HS-5 (cell line): ENCODE data around the gene ATP1A4.
A peak's percentile ranks its signal among the peaks of the same experiment; 100 is the strongest.

Experiments
- DNase-seq: peaks from one replicate; pipeline ENCODE4 v3.0.0-alpha.2; 2012; ENCODE audit warnings: low read depth

Gene ATP1A4

DNA sequence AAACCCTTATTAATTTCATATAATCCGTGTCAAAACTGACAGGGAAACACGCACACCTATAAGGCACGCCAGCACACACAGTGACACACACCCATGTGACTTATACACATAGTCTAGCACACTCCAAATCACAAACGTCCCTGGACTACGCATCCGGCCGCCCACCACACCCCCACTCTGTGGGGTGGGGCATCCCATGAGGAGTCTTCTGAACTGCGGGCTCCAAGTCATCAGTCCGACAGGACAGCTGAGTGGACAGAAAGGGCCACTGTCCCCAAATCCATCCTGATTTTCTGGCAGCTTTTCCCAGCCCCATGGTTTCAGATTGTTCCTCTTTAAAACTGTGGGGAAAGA is 54.6 kb downstream of the ATP1A4 start:
- DNase-seq, result peak; percentile 55

DNA sequence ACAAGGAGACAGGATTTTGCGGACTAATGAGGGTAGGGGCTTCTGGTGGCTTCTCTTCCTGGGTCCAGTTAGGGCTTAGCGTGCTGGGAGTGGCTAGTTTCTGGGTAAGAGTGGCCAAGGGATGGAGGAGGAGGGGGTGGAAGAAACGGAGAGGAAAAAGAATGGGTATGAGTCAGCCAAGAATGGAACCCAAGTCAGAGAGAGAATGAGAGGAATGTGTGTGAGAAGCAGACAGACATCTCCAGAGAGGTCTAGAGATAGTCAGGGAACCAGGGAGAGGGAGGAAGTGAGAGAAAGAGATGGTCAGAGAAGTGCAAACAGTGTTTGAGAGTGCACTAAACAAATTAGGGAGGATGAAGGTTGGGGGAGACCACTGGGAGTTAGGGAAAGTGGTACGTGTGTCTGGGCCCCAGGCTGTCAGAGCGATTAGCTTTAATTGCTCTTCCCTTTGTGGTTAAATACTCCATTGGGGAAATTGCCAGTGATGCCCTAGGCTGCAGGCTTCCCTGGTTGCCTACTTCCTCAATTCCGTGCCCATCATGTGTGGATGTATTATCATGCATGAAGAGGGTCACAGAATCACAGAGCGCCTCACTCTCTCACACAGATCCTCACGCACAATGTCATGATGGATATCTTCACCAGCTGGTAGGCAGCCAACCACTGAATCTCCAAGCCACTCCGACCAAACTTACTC is 55.2 kb downstream of the ATP1A4 start:
- DNase-seq, result peak; percentile 75

DNA sequence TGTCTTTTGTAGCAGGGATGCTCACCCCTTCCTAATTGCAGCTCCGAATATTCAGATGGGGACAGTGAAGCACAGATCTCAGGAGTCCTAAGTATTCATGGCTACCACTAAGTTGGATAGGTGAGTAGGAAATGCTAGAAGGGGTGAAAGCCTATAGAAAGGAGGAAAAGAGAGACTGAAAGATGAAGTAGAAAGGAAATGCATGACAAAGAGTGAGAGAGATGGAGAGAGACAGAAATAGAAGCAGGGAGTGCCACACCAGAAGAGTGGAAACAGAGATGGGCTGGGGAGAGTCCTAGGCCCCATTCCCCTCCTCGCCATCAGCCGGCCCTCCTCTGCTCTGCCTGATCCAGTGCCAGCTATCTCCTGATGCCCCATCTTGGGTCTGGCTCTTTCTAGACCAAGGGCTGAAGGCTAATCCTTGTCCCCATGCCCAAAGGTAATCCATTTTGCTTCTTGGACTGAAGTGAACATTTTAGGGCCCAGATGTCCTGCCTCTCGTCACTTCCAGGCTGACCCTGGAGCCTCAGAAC is 55.8 kb downstream of the ATP1A4 start:
- DNase-seq, result no peak

DNA sequence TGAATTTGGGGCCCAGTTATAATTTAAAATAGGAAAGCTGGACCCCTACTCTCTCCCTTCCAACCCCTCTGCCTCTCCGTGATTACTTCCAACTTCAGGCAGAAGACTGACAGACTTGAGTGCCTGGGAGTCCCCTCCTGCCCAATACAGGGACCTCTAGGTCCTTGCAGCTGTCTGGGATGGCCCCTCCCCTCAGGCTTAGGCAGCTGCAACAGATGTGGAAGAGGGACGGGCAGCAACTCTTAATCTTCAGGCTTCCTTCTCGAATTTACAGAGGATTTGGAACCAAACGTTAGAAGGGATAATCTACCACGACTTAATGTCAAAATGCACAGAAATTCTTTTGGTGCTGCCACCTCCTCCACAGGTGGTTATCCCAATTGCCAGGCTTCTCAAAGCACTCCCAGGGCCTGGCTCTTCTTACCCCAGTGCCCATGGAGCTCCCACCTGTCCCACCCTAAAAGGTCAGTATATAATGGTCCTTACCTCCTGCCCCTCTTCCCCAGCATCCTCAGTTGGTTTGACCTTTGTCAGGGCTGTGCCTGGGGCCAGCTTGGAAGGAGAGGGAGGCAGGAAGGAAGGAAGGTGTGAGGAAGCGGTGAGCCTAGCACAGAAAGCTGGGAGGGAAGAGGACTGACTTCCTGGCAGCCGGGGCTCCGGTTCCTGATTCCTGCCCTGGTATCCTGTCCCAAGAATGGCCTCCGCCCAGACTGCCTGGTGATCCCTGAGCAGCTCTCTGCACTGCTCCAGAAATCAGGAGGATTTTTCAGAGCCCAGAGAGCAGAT is 56.6 kb downstream of the ATP1A4 start:
- DNase-seq, result no peak

DNA sequence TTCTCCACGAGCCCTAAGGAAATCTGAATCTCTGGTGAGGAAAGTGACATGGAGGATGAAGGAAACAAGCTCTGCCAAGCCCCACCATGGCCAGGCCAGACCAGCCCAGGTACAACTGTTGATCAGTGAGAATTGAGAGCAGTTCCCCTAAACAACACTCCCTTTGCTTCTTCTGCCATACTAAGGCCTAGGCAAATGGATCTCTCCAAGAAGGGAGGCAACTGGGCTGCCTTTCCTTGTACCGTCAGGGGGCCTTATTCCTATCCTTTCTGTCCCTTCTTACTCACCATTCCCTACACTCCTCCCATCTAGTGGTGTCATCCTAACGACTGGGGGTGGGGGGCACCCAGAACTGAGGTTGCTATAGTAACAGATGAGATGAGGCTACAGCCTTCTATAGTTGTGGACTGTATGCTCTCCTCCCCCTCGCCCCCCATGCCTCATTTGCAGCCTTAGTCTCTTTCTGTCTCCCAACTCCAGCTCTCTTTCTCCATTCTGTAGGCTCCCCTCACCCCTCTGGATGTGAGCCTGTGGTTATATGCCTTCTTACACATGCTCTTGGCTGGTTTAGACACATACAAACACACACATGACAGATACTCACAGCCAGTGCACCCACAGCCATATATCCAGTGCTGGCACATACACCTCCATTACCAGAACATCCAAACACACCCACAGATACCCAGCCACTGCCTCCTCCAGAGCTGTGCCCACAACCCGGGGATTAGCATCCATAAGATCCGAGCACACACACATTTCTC is 57.3 kb downstream of the ATP1A4 start:
- DNase-seq, result no peak

DNA sequence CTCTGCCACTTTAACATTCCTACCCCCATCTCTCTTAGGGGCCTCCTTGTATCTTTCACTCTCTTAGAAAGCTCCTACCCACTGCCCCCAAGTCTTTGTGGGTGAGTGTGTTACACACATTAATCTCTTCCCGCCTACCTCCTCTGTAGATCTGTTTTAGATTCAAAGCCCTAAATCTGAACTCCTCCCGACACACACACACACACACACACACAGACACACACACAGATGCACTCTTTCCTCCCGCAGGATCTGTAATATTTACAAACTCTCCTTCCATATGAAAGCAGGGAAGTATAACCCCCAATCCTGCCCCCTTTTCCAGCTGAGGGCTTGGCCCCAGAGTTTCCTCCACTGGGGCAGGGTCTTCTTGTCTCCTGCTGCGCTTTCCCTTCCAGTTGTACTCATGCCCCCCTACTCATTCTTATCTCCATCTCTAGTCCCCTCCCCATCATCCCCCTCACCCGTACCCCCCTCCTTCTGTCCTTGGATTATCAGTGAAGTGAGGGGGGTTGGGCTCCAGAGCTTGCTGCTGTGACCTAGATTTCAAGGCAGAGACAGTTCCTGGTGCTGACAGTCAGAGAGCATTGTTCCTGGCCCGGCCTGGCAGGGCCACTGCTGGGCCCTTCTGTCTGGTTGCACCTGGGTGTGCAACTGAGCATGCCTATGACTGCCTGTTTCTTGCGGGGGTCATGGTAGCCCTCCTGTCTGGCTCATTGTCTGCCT is 58.1 kb downstream of the ATP1A4 start:
- DNase-seq, result no peak

DNA sequence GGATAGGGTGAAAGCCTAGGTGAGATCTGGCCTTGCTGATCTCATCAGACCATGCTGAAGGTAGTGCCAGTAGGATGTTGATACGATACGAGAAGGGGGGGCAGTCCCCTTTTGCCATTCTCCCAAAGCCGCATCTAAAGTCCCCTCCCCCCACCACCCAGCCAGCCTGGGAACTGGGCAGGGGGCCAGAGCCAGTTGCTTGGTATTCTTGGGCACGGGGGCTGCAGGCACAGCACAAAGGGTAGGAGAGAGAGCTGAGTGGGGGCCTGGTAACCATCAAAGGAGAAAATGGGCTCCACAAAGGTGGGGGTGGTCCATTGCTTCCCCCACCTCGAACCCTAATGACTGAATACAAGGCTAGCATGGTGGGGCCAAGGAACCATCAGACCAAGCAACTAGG is 59.2 kb downstream of the ATP1A4 start:
- DNase-seq, result no peak

DNA sequence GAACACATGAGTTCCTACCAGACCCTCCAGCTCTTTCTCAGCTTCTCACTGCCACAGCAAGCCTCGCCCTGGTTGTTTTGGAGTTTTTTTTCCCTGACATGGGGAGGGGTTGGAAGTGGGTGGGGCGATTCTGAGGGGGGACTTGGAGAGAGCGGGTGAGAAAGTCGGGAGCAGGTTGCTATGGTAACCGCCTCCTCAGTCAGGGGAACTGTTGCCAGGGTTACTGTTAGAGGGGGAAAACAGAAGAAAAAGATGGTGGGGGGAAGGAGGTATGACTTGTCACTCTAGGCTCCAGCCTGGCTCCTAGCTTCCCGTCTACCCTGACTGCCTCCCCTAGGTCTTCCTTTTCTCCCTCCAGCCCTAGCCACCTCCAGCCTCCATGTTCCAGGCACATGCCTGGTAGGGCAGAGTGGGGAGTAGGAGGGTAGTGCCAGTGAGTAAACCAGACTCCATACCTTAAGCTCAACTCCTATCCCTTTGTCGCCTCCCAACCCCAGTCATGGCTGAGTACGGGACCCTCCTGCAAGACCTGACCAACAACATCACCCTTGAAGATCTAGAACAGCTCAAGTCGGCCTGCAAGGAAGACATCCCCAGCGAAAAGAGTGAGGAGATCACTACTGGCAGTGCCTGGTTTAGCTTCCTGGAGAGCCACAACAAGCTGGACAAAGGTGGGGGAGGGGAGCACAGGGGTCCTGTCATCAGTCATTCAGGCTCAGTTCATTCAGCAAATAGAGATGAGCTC is 59.8 kb downstream of the ATP1A4 start:
- no peak for DNase-seq

DNA sequence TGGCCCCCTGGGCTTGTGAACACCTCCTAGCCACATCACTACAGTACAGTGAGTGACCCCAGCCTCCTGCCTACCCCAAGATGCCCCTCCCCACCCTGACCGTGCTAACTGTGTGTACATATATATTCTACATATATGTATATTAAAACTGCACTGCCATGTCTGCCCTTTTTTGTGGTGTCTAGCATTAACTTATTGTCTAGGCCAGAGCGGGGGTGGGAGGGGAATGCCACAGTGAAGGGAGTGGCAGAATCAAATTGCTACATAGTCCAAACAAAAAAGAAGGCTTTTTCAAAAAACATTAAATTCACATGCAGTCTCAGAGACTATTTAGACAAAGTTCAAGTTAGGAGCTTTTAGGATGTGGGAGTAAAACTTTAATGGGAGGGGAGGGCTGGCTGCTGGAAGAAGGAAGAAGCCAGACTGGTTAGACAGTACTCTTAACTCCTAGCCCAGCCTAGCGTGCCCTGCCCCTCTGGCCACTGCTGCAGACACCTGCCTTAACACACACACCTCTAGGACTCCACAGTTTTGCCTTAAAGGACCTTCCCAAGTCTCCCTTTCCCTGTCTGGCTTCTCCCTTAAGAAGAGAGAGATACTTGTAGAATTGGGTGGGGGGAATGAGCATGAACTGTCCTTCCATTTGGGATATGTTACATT is 63.2 kb downstream of the ATP1A4 start:
- no peak for DNase-seq

DNA sequence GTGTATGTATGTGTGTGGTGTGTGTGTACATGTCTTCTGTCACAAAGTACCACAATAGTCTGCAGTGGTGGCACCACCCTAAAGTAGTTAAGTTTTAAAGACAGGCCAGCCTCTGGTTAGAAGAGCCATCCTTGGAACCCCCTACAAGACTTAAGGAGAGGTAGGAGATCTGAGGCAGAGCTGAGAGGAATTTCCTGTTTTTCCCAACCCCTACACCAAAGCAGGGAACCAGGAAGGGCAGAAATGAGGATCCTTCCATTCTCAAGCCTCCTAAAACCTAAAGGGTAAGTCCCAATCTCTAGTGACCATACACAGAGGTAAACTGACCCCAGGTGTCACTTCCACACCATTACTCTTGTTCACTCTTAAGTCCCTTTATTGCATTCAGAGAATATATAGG is 64.9 kb downstream of the ATP1A4 start:
- DNase-seq, result no peak

DNA sequence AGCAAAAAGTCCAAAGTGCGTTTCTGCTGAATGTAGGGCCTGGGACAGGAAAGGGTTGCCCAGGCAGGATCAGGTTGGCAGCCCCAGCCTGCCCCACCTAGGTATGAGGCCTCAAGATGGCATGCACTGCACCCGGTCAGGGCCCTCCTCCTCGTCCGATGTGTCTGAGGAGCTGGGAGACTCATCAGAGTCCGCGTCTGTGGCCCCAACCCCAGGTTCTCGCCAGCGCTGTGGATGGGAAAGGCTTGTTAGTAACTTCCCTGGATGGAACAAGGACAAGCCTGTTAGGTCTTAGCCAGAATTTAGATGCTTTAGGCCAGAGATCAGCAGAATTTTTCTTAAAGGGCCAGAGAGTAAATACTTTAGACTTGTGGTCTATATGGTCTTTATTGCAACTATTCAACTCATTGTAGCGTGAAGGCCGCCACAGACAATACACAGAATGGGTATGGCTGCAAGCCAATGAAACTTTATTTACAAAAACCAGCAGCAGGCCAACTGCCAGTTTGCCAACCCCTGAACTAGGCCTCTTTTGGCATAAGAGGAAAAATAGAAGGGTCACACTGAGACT is 66.2 kb downstream of the ATP1A4 start:
- no peak for DNase-seq

DNA sequence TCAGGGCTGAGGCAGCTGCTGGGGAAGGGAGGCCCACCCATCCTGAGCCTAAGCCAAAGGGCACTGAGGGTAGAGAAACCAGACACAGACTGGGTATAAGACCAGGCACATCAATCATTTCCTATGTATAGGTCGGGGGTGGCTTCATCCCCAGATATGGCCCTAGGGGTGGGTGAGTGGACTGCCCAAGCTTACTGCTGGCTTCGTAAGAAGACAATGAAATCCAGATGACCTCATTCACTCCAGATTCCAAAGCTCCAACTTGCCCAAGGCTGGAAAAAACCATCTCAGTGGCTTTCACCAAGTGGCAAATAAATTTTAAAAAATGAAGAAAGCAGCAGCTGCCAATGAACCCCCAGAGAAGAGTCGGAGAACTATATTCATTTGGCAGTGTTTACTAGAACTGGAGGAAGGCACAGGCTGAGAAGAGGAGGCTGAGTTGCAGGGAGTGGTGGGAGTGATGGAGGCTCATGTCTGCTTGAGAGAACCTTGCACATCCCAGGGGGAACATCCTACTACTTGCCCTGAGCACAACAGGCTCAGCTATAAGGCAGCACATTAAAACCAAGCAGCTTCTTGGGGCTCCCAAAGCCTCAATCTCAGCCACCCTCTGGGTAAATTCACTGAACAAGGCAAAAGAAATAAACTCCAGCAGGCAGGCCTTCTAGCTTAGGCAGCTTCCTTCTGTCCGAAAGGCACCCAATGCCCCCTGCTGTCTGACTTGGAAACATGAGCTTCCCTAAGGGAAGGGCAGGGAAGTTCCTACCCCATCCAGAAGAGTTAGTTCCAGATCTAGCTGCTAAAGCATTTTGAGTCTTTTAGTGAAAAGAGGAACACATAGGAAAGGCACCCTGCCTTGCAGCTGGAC is 67.9 kb downstream of the ATP1A4 start:
- DNase-seq, result peak; percentile 33

DNA sequence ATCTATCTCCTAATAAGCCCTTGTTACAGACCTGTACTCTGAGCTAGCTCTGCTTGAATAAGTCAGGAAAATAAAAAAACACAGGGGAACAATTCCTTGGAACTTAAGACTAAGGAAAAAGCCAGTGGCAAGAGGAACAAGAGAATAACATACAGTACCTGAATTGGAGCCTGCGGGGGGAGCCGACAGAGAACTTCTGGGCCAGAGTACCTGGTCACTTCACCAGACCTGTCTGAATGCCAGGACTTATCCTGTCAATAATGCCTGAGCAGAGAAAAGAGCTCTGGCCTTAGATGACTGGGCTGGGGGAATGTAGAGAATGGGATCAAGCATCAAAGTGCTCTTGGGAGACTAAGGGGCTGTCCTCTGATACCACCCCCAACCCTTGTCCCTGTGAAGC is 68.9 kb downstream of the ATP1A4 start:
- no peak for DNase-seq

DNA sequence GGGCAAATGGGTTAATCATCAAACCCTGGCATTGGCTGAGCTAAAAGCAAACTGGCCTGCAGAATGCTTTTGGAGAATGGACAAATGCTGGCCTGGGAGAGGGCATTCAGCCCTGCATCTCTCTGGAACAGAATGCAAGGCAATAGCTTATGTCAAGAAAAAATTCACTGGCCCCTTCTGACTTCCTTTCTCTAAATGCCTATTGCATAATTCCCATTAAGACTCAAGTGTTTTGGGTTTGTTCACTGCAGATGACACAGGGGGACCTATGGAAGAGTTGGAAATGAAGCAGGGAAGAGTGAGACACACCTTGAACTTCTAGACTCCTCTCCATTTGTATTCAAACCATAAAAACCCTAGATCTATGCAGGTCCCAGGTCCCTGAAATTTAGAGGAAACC is 69.7 kb downstream of the ATP1A4 start:
- no peak for DNase-seq

DNA sequence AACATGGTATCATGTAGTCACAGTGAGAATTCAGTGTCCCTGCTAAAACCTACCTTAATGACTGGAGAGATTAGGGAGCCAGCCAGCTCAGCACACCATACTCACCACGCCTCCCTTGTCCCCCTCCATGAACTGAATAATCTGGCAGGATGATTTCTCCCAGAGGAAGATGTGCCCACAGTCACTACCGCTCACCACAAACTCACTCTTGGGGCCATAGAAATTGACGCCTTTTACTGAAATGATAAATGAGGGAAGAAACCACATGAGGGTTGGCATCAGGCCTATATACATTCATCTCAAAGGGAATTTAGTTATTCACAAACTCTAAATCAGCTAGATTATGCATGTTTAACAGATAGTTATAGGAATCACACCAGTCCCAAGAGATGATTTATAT is 71.1 kb downstream of the ATP1A4 start:
- DNase-seq, result no peak

DNA sequence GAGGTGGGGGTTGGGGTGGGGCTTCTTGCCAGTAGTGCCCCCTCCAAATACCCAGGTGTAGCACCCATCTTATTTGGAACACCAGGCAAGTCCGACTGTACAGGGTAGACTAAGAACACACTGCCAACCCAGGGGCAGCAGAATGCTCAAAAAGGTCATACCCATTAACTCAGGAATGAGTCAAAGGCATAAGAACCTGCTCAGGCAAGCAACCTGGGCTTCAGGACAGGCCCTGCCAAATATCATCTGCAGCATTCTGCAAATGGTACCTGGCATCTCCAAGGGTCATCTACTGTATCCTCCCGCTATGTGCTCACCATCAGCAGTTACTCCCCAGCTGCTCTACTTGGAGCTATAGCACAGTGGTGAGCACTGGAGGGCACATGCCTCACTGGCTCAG is 73.2 kb downstream of the ATP1A4 start:
- DNase-seq, result no peak

DNA sequence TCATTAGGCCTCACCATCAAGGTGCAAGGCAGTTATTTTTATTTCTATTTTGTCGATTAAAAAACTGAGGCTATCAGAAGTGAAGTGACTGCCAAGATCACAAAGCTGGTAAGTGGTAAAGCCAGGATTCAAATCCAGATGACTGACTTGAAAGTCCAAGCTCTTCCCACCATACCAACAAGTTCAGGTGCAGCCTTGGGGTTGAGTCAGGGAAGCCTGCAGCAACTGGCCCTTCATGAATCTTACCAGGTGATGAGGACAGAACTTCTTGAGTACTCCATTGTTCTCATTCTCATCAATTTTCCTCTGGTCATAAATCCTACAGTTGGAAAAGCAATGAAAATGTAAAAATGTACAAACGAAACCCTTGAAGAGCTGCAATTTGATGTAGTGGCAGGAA is 73.9 kb downstream of the ATP1A4 start:
- no peak for DNase-seq

DNA sequence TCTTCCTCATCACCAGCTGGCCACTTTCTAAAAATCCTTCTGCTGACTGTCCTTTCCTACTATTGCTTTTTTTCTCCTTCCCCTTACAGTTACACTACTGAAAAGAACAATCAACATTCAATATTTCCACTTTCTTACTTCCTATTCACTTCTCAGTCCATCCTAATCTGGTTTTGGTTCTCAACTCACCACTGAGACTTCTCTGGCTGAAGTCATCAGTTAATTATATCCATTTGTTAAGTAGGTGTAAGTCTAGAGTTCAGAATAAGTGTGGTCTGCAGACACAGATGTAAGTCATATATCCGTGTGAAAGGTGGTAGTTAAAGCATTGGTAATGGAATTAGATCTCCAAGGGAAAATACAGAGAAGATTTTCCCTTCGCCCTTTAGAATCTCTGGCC is 75.2 kb downstream of the ATP1A4 start:
- no peak for DNase-seq

DNA sequence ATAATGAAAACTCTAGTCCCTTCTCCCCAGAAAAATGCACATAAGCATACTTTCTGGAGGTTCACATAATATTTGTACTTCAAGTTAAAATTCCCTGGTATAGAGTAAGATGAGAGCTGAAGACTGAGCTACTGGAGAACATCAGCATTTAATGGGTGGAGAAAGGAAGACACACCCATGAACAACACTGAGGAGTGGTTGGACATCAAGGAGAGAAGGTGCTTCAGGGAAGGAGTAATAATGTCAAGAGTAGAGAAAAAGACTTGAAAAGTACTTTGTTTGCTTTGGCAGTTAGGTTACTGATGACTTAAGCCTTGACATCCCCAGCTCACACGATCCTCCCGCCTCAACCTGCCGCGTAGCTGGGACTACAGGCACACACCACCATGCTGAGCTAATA is 75.6 kb downstream of the ATP1A4 start:
- no peak for DNase-seq

DNA sequence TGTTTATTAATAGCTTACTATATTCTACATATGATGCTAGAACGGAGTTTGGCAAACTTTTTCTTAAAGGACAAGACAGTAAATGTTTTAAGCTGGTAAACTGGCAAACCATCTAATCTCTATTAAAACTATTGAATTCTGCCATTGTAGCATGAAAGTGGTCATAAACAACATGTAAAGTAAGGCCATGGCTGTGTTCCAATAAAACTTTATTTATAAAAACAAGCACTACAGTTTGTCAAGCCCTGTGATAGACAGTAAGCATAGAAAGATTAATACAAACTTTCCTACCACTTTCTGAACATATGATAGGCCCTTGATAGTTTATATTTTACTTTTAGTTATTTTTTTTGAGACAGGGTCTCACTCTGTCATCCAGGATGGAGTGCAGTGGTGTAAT is 76.2 kb downstream of the ATP1A4 start:
- DNase-seq, result no peak
